GM23338 (cell line): ENCODE data around the gene SLC25A47. TPM values are rescaled to one million over a fixed set of nuclear protein-coding genes. Genes with fewer than 3 reads are reported as not detected.

Experiments used
- ATAC-seq: fragments of 200-7000 bp; cut with Tn5 transposase; 3 replicates; pipeline ENCODE4 v1.9.1; 2020
- DNase-seq: peaks from one replicate; pipeline ENCODE4 v3.0.0-alpha.2; 2015; ENCODE audit warnings: low spot score
- H2AFZ ChIP-seq: fragments of 200-600 bp; sonication (generic); 2 replicates; pipeline ENCODE4 v1.8.0; 2016; ENCODE audit warnings: antibody characterized with exemption, mild to moderate bottlenecking, moderate library complexity
- H3F3A ChIP-seq: fragments of 200-600 bp; sonication (generic); replicated peaks from 2 replicates; pipeline ENCODE4 v1.8.0; 2017; ENCODE audit warnings: antibody characterized with exemption, mixed run types, low read depth
- H3K27ac ChIP-seq: fragments of 200-600 bp; sonication (generic); 2 replicates; pipeline ENCODE4 v1.6.1; 2016; ENCODE audit warnings: low read depth
- H3K27me3 ChIP-seq: fragments of 200-600 bp; sonication (generic); 2 replicates; pipeline ENCODE4 v1.8.0; 2016; ENCODE audit warnings: mild to moderate bottlenecking, mixed run types, moderate library complexity; ENCODE audit not compliant: insufficient read depth
- H3K36me3 ChIP-seq: fragments of 200-600 bp; sonication (generic); 2 replicates; pipeline ENCODE4 v1.8.0; 2016; ENCODE audit warnings: mild to moderate bottlenecking; ENCODE audit not compliant: insufficient read depth
- H3K4me1 ChIP-seq: fragments of 200-600 bp; sonication (generic); 2 replicates; pipeline ENCODE4 v1.8.0; 2016; ENCODE audit warnings: mild to moderate bottlenecking, moderate library complexity; ENCODE audit not compliant: insufficient read depth
- H3K4me2 ChIP-seq: fragments of 200-600 bp; sonication (generic); 2 replicates; pipeline ENCODE4 v1.7.1; 2017; ENCODE audit warnings: mixed run types
- H3K4me3 ChIP-seq: fragments of 200-600 bp; sonication (generic); 2 replicates; pipeline ENCODE4 v1.6.1; 2016; ENCODE audit warnings: mixed run types
- H3K79me2 ChIP-seq: fragments of 200-600 bp; sonication (generic); replicated peaks from 2 replicates; pipeline ENCODE4 v1.8.0; 2017; ENCODE audit warnings: mild to moderate bottlenecking; ENCODE audit not compliant: insufficient read depth
- H3K9me2 ChIP-seq: fragments of 200-600 bp; sonication (generic); 2 replicates; pipeline ENCODE4 v1.8.0; 2017; ENCODE audit not compliant: insufficient read depth
- H4K20me1 ChIP-seq: fragments of 200-600 bp; sonication (generic); replicated peaks from 2 replicates; pipeline ENCODE4 v1.8.0; 2017; ENCODE audit warnings: mild to moderate bottlenecking; ENCODE audit not compliant: insufficient read depth
- H3K27ac Mint-ChIP-seq: 2 replicates; pipeline ENCODE4 v1.8.0; 2020; ENCODE audit warnings: inconsistent platforms, mild to moderate bottlenecking, moderate library complexity, mixed read lengths
- H3K27me3 Mint-ChIP-seq: 3 replicates; pipeline ENCODE4 v1.8.0; 2022; ENCODE audit warnings: low read depth, mild to moderate bottlenecking, moderate library complexity, mixed read lengths, inconsistent platforms; ENCODE audit not compliant: insufficient read depth, poor library complexity
- H3K36me3 Mint-ChIP-seq: 3 replicates; pipeline ENCODE4 v1.8.0; 2021; ENCODE audit warnings: low read depth, mild to moderate bottlenecking, inconsistent platforms, moderate library complexity, mixed read lengths
- H3K4me1 Mint-ChIP-seq: 3 replicates; pipeline ENCODE4 v1.8.0; 2020; ENCODE audit warnings: mild to moderate bottlenecking, inconsistent platforms, mixed read lengths
- H3K4me3 Mint-ChIP-seq: 3 replicates; pipeline ENCODE4 v1.8.0; 2021; ENCODE audit warnings: moderate library complexity, mild to moderate bottlenecking, inconsistent platforms, mixed read lengths
- H3K9me3 Mint-ChIP-seq: 3 replicates; pipeline ENCODE4 v1.8.0; 2020; ENCODE audit warnings: moderate library complexity, mild to moderate bottlenecking, inconsistent platforms, mixed read lengths
- CREB1 ChIP-seq: fragments of 250-450 bp; sonication (Bioruptor Pico); IDR thresholded peaks from 2 replicates; pipeline ENCODE4 v1.5.0; 2020; ENCODE audit warnings: low read depth, mild to moderate bottlenecking, moderate library complexity
- EZH2 ChIP-seq: fragments of 200-600 bp; sonication (generic); IDR thresholded peaks from one replicate; pipeline ENCODE4 v1.8.0; 2017; ENCODE audit warnings: antibody characterized with exemption, mild to moderate bottlenecking, low read depth; ENCODE audit not compliant: unreplicated experiment
- EZH2phosphoT487 ChIP-seq: fragments of 200-600 bp; sonication (generic); IDR thresholded peaks from one replicate; pipeline ENCODE4 v1.8.1; 2018; ENCODE audit warnings: antibody characterized with exemption; ENCODE audit not compliant: unreplicated experiment
- JUNB ChIP-seq: IDR thresholded peaks from one replicate; pipeline ENCODE4 v1.6.1; 2016; ENCODE audit warnings: antibody characterized with exemption; ENCODE audit not compliant: unreplicated experiment
- NANOG ChIP-seq: IDR thresholded peaks from 2 replicates; pipeline ENCODE4 v1.6.1; 2016; ENCODE audit warnings: antibody characterized with exemption, borderline replicate concordance
- POLR2AphosphoS5 ChIP-seq: IDR thresholded peaks from 2 replicates; pipeline ENCODE4 v1.6.1; 2016; ENCODE audit warnings: antibody characterized with exemption, low read depth
- STAT1 ChIP-seq: IDR thresholded peaks from one replicate; pipeline ENCODE4 v1.6.1; 2016; ENCODE audit warnings: antibody characterized with exemption; ENCODE audit not compliant: unreplicated experiment
- ZNF114 ChIP-seq: fragments of 250-450 bp; sonication (Bioruptor Pico); IDR thresholded peaks from 2 replicates; pipeline ENCODE4 v1.5.0; 2020; ENCODE audit warnings: mild to moderate bottlenecking, moderate library complexity
- ZNF331 ChIP-seq: fragments of 250-450 bp; sonication (Bioruptor Pico); IDR thresholded peaks from 2 replicates; pipeline ENCODE4 v1.5.0; 2020; ENCODE audit warnings: low read depth, mild to moderate bottlenecking, moderate library complexity
- polyA plus RNA-seq: library from polyadenylated mRNA; unstranded; fragments of >200 nt; fragmentation: Nextera tagmentation; extraction: Ambion mirVana; gene quantifications from 2 replicates; pipeline ENCODE4 v1.2.1, GENCODE V29; 2016
- total RNA-seq: library from RNA; depleted of rRNA; stranded (reverse); fragments of >200 nt; shearing (Covaris generic); gene quantifications from 2 replicates; pipeline ENCODE4 v1.2.3, GENCODE V29; 2014
- TF ChIP-seq, protein P1 (sequence below): IDR thresholded peaks from 2 replicates; pipeline ENCODE4 v1.6.1; 2016; ENCODE audit warnings: antibody characterized with exemption
- TF ChIP-seq, protein P2 (sequence below), 2 experiments: fragments of 200-600 bp in 1 of 2; sonication (generic) in 1 of 2; conservative IDR thresholded peaks; 2 replicates each; pipeline versions ENCODE4 v1.5.1 to v1.6.1; 2016 to 2017; ENCODE audit warnings: antibody characterized with exemption in 2 of 2, low read depth in 2 of 2, mild to moderate bottlenecking in 2 of 2, moderate library complexity in 1 of 2

Gene SLC25A47
- total and polyA plus RNA-seq, 2 experiments from 2014 or later, result not detected

DNA sequence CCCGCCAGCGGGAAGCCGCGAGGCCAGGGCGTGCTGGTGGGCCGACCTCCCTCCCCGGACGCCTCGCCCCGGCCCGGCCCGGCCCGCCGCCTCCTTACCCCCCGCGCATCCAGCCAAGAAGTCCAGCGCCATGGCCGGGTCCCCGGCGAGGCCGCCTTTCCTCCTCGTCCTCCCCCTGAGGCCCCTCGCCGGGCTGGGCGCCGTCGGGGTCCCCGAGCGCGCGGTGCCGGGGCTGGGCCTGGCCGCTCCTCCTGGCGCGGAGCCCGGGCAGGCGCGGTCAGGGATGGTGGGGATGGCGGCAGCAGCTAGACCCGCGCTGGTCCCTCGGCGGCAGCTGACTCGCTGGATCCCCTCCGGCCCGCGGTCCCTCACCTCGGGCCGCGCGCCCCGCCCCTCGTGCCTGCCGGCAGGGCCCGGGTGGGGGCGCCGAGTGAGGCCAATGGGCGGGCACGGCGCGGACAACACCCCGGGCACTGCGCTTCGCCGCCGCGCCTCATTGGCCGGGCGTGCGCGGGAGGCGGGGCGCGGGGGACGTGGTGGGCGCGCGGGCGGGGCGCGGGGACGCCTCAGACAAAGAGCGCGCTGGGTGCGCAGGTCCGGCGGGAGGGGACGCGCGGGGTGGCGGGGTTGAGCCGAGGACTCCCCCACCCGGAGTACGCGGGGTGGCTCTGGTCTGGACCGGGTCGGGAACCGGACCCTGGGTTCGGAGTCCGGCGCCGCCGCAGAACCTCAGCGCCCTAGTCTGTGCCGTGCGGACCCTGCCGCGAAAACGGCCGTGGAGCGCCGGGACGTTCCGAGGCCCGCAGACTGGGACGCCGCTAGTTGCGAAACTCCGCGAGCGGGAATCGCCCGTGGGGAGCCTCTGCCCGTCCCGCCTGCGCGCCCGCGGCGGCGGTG lies 16.8 kb upstream of the SLC25A47 start, which contains the start of gene SLC25A29:
Gene SLC25A29 (minus strand): TSS at position 344 of the 897 bp plus-strand sequence. CDS start 212 bp downstream, at position 132.
- Mint-ChIP-seq H3K36me3 (peaks cover 13% of the 10 kb centered on the region), H3K9me3 (no peaks in the 10 kb centered on the region), H3K4me1 (peaks cover 47% of the 10 kb centered on the region), H3K27me3 (peaks cover 15% of the 10 kb centered on the region), H3K4me3 (peak within 1 kb of the TSS; percentile 89), H3K27ac (peak within 1 kb of the TSS; percentile 92)
- TF ChIP-seq, protein P1, sequence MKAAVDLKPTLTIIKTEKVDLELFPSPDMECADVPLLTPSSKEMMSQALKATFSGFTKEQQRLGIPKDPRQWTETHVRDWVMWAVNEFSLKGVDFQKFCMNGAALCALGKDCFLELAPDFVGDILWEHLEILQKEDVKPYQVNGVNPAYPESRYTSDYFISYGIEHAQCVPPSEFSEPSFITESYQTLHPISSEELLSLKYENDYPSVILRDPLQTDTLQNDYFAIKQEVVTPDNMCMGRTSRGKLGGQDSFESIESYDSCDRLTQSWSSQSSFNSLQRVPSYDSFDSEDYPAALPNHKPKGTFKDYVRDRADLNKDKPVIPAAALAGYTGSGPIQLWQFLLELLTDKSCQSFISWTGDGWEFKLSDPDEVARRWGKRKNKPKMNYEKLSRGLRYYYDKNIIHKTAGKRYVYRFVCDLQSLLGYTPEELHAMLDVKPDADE, result no peak
- TF ChIP-seq ZNF331 (CRISPR knock-in tag) (no peak), STAT1 (no peak), NANOG (no peak), JUNB (no peak), ZNF114 (no peak), POLR2AphosphoS5 (peak; percentile 64), EZH2 (no peak), CREB1 (CRISPR knock-in tag) (peak; percentile 36; the same call in 1 of the 2 replicates), EZH2phosphoT487 (no peak)
- TF ChIP-seq, protein P2, sequence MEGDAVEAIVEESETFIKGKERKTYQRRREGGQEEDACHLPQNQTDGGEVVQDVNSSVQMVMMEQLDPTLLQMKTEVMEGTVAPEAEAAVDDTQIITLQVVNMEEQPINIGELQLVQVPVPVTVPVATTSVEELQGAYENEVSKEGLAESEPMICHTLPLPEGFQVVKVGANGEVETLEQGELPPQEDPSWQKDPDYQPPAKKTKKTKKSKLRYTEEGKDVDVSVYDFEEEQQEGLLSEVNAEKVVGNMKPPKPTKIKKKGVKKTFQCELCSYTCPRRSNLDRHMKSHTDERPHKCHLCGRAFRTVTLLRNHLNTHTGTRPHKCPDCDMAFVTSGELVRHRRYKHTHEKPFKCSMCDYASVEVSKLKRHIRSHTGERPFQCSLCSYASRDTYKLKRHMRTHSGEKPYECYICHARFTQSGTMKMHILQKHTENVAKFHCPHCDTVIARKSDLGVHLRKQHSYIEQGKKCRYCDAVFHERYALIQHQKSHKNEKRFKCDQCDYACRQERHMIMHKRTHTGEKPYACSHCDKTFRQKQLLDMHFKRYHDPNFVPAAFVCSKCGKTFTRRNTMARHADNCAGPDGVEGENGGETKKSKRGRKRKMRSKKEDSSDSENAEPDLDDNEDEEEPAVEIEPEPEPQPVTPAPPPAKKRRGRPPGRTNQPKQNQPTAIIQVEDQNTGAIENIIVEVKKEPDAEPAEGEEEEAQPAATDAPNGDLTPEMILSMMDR (conservative IDR thresholded peaks at IDR 0.05; ENCODE audit: low read depth in 2 of 2), result no peak
- Histone ChIP-seq H2AFZ (peak within 1 kb of the TSS; percentile 72), H3K4me3 (peak within 1 kb of the TSS; percentile 77), H3K79me2 (peaks cover 40% of the 10 kb centered on the region), H3F3A (peaks cover 16% of the 10 kb centered on the region), H3K27me3 (peaks cover 6% of the 10 kb centered on the region; the same call in 1 of the 2 replicates), H3K27ac (peak within 1 kb of the TSS; percentile 81), H3K36me3 (no peaks in the 10 kb centered on the region), H3K4me2 (peak within 1 kb of the TSS; percentile 86), H3K9me2 (no peaks in the 10 kb centered on the region), H4K20me1 (peaks cover 29% of the 10 kb centered on the region), H3K4me1 (peaks cover 8% of the 10 kb centered on the region)
- DNase-seq, result peak; percentile 97
- peak; percentile 60 for ATAC-seq
